Measurements from ENCODE around the gene VAC14. TPM values are rescaled to one million over a fixed set of nuclear protein-coding genes. Genes with fewer than 3 reads are reported as not detected.

Gene VAC14
- total and polyA plus RNA-seq, 2 of the 8 experiments (the other 6 are each of a cell fraction or from before 2014, with no cell fraction given): 56.0 to 108 TPM

- Histone ChIP-seq H3K4me1 (replicated peaks in 1 of 4; ENCODE audit: control insufficient read depth in 3 of 4, insufficient read depth in 4 of 4, low read length in 3 of 4) (peaks cover 4 to 40% (median 28%) of the 10 kb centered on the region in 4 experiments), H2BK15ac (ENCODE audit: low read length) (no peak overlapping the region; the same call in 1 of the 2 replicates), H2BK5ac (ENCODE audit: low read depth, low read length) (0 out of 2 replicates have a peak overlapping the region, but pooled peaks have one; percentile 71), H4K8ac (ENCODE audit: extremely low read depth, insufficient read depth, low read length) (no peak overlapping the region), H3K56ac (replicated peaks; ENCODE audit: insufficient read length, low read depth, low read length) (no peak overlapping the region), H2BK12ac (ENCODE audit: low read depth, low read length) (peak overlapping the region; percentile 63; the same call in 1 of the 2 replicates), H3K9ac (replicated peaks in 1 of 4; ENCODE audit: extremely low read depth in 1 of 4, low read depth in 3 of 4, low read length in 3 of 4) (no peak overlapping the region), H3K79me1 (ENCODE audit: low read depth, low read length) (no peaks in the 10 kb centered on the region), H3K4me3 (ENCODE audit: extremely low read depth in 1 of 4, insufficient read depth in 2 of 4, low read depth in 3 of 4, low read length in 4 of 4) (no peak overlapping the region; a peak in 1 of 8 replicates), H3K27ac (ENCODE audit: low read depth, low read length) (no peak overlapping the region), H4K91ac (replicated peaks; ENCODE audit: insufficient read length, low read length) (peak overlapping the region; percentile 76), H3K4ac (replicated peaks; ENCODE audit: insufficient read length, low read depth, low read length) (no peak overlapping the region), H3K27me3 (replicated peaks in 1 of 4; ENCODE audit: control insufficient read depth in 3 of 4, extremely low read depth in 1 of 4, insufficient read depth in 3 of 4, low read length in 3 of 4) (no peaks in the 10 kb centered on the region), H3K23ac (ENCODE audit: insufficient read length) (no peak overlapping the region), H3K18ac (ENCODE audit: extremely low read depth, low read length) (peak overlapping the region; percentile 43; the same call in 1 of the 2 replicates), H3K14ac (ENCODE audit: insufficient read length) (no peak overlapping the region), H2BK120ac (replicated peaks; ENCODE audit: low read depth, low read length) (no peak overlapping the region), H3K36me3 (ENCODE audit: control insufficient read depth in 2 of 4, insufficient read depth in 4 of 4, low read length in 3 of 4) (no peaks in the 10 kb centered on the region), H3K9me3 (ENCODE audit: insufficient read depth in 2 of 2, low read depth in 1 of 2, low read length in 1 of 2) (no peaks in the 10 kb centered on the region), H2AFZ (ENCODE audit: low read length) (no peak overlapping the region), H3K23me2 (ENCODE audit: low read depth, low read length) (no peaks in the 10 kb centered on the region), H3K79me2 (ENCODE audit: control insufficient read depth in 1 of 2, insufficient read depth in 2 of 2, low read length in 2 of 2) (no peaks in the 10 kb centered on the region), H2AK5ac (ENCODE audit: low read depth, low read length) (peak overlapping the region; percentile 60; the same call in 1 of the 2 replicates), H4K5ac (ENCODE audit: insufficient read length, low read depth, low read length) (no peak overlapping the region), H4K20me1 (replicated peaks in 1 of 2; ENCODE audit: control insufficient read depth in 1 of 2, insufficient read depth in 2 of 2, low read length in 2 of 2) (peaks cover 0 to 3% of the 10 kb centered on the region in 2 experiments), H2BK20ac (ENCODE audit: low read length) (peak overlapping the region; percentile 34; the same call in 1 of the 2 replicates), H3K4me2 (ENCODE audit: insufficient read depth in 1 of 2, low read depth in 2 of 2, low read length in 2 of 2) (peak overlapping the region; percentile 26 to 37; a peak in 3 of 4 replicates)
- POLR2A ChIA-PET (ENCODE audit: partially characterized antibody): interaction anchor here (1.3 kb wide), 2 partner anchors 10 to 18 kb away, joined by 3 read pairs; no protein-coding TSS in a partner anchor
- WGBS, 2 experiments (ENCODE audit: extremely low coverage in 1 of 2, insufficient coverage in 1 of 2, insufficient read length in 1 of 2, insufficient replicate concordance in 2 of 2, low coverage in 1 of 2, low lambda C conversion rate in 2 of 2, missing lambda C conversion rate in 1 of 2): 78% methylated on average over 12 of the region's 12 CpGs; no CpG with 5 or more reads in 1 of the 2 experiments
- no peak for FAIRE-seq
- DNase-seq (ENCODE audit: low read depth in 1 of 2, low spot score in 2 of 2): no peak
- TF ChIP-seq NANOG (IDR thresholded peaks at IDR 0.05; ENCODE audit: insufficient read depth, low read depth, low read length, poor library complexity, severe bottlenecking): no peak
- no peak for TF ChIP-seq NRF1 (IDR thresholded peaks at IDR 0.05; ENCODE audit: low read depth, low read length)
- no peak for TF ChIP-seq CHD1 (IDR thresholded peaks at IDR 0.05; ENCODE audit: low read depth, low read length)
- no peak for TF ChIP-seq SIRT6 (IDR thresholded peaks at IDR 0.05; ENCODE audit: low read length)
- no peak for TF ChIP-seq GTF2F1 (IDR thresholded peaks at IDR 0.05; ENCODE audit: borderline replicate concordance, low read depth, low read length)
- no peak for TF ChIP-seq KDM4A (IDR thresholded peaks at IDR 0.05; ENCODE audit: low read depth, low read length, severe bottlenecking)
- CTCF ChIA-PET (ENCODE audit: partially characterized antibody): interaction anchor here (0.8 to 3.5 kb wide), 3 partner anchors 10 to 58 kb away, joined by 3 to 17 read pairs (median 4); no protein-coding TSS in a partner anchor
Observed at GRCh38 chr16:70712942-70713341, 88.0 kb downstream of the VAC14 start.
